K562 (cell line): ENCODE measurements around the gene MAN1B1. TPM values are rescaled to one million over a fixed set of nuclear protein-coding genes. Genes with fewer than 3 reads are reported as not detected.

Experiments
- ATAC-seq: fragments of 200-7000 bp; cut with Tn5 transposase; 3 replicates; pipeline ENCODE4 v1.9.1; 2020; ENCODE audit warnings: moderate library complexity
- BruUV-seq: library from RNA; stranded (reverse); fragments of 400-500 nt; replicated peaks from 2 replicates; lab custom pipeline; 2021; lab: Mats Ljungman, UMichigan
- CTCF ChIA-PET: fragments of 300-600 bp; formaldehyde crosslinking; extraction: SDS; loops from one replicate; lab custom pipeline; 2021; ENCODE audit warnings: low intra/inter-chr PET ratio; lab: Yijun Ruan, JAX
- POLR2A ChIA-PET: fragments of 300-600, 350-650 bp; sonication (Branson Sonifier 250); formaldehyde crosslinking; extraction: SDS; loops from one replicate; lab custom pipeline; 2021; ENCODE audit warnings: antibody characterized with exemption, inconsistent platforms; lab: Yijun Ruan, JAX
- DNase-seq, 4 experiments: peaks; one replicate each; pipeline versions ENCODE4 v3.0.0 to v3.0.0-alpha.2; 2011 to 2018; ENCODE audit warnings: low spot score in 3 of 4, mixed read lengths in 3 of 4; ENCODE audit errors: extremely low read depth in 1 of 4
- FAIRE-seq: peaks from 2 replicates; lab custom pipeline; 2011; peaks lifted over from hg19 to GRCh38; lab: Jason Lieb, UNC
- H2AFZ ChIP-seq: 2 replicates; pipeline ENCODE4 v1.6.0; 2011; ENCODE audit warnings: low read depth, low read length, control low read depth, inconsistent platforms
- H3K27ac ChIP-seq: fragments of 200-600 bp; 3 replicates; pipeline ENCODE4 v1.8.0; 2011; ENCODE audit warnings: low read depth, mild to moderate bottlenecking, control low read depth, inconsistent platforms, low read length, moderate library complexity, mixed read lengths; ENCODE audit errors: extremely low read depth
- H3K27me3 ChIP-seq, 2 experiments: fragments of 300-600 bp in 1 of 2; 2 replicates in 1 of 2; 3 replicates in 1 of 2; pipeline versions ENCODE4 v1.6.0 to v1.8.0; 2011; ENCODE audit warnings: inconsistent platforms in 2 of 2, low read length in 2 of 2, mild to moderate bottlenecking in 1 of 2, mixed read lengths in 1 of 2, moderate library complexity in 1 of 2; ENCODE audit not compliant: control insufficient read depth in 2 of 2, insufficient read depth in 2 of 2
- H3K36me3 ChIP-seq: fragments of 300-600 bp; 3 replicates; pipeline ENCODE4 v1.8.0; 2011; ENCODE audit warnings: mild to moderate bottlenecking, low read length, inconsistent platforms; ENCODE audit not compliant: control insufficient read depth, insufficient read depth
- H3K4me1 ChIP-seq, 2 experiments: fragments of 200-600 bp in 1 of 2; replicated peaks in 1 of 2; 2 replicates in 1 of 2; 3 replicates in 1 of 2; pipeline versions ENCODE4 v1.5.1 to v1.8.0; 2011; ENCODE audit warnings: inconsistent platforms in 2 of 2, low read length in 2 of 2, mild to moderate bottlenecking in 1 of 2, mixed read lengths in 1 of 2, moderate library complexity in 1 of 2; ENCODE audit not compliant: control insufficient read depth in 2 of 2, insufficient read depth in 2 of 2
- H3K4me2 ChIP-seq: 2 replicates; pipeline ENCODE4 v1.6.1; 2011; ENCODE audit warnings: low read length, control low read depth, inconsistent platforms, mixed read lengths; ENCODE audit not compliant: insufficient read depth
- H3K4me3 ChIP-seq: fragments of 200-600 bp; sonication (generic), shearing (Covaris generic); 2 replicates; pipeline ENCODE4 v1.5.1; 2016; ENCODE audit warnings: control low read depth, inconsistent platforms
- H3K79me2 ChIP-seq: fragments of 200-600 bp; 3 replicates; pipeline ENCODE4 v1.8.0; 2011; ENCODE audit warnings: low read length, inconsistent platforms; ENCODE audit not compliant: control insufficient read depth, insufficient read depth
- H3K9ac ChIP-seq, 2 experiments: 2 replicates each; pipeline versions ENCODE4 v1.6.0 to v1.6.1; 2011; ENCODE audit warnings: low read depth in 2 of 2, low read length in 2 of 2, control low read depth in 1 of 2, inconsistent platforms in 1 of 2, mild to moderate bottlenecking in 1 of 2, mixed read lengths in 1 of 2; ENCODE audit not compliant: insufficient read depth in 1 of 2
- H3K9me1 ChIP-seq: one replicate; pipeline ENCODE4 v1.6.0; 2011; ENCODE audit warnings: inconsistent platforms, mild to moderate bottlenecking, low read length, moderate library complexity; ENCODE audit not compliant: control insufficient read depth, insufficient read depth
- H3K9me3 ChIP-seq: replicated peaks from 2 replicates; pipeline ENCODE4 v1.5.1; 2011; ENCODE audit warnings: low read depth, low read length, inconsistent platforms; ENCODE audit not compliant: control insufficient read depth, insufficient read depth
- H4K20me1 ChIP-seq: replicated peaks from 2 replicates; pipeline ENCODE4 v1.6.1; 2011; ENCODE audit warnings: low read length, inconsistent platforms, mixed read lengths; ENCODE audit not compliant: control insufficient read depth, insufficient read depth
- ATF2 ChIP-seq: sonication (generic); formaldehyde crosslinking; IDR thresholded peaks from 2 replicates; pipeline ENCODE4 v1.8.1; 2022; ENCODE audit warnings: missing genetic modification reagents
- CREB3L1 ChIP-seq: fragments of 450-650 bp; IDR thresholded peaks from 2 replicates; pipeline ENCODE4 v1.6.1; 2014; ENCODE audit warnings: low read depth, mild to moderate bottlenecking, moderate library complexity, borderline replicate concordance
- CTBP1 ChIP-seq: fragments of 450-650 bp; IDR thresholded peaks from 2 replicates; pipeline ENCODE4 v1.6.1; 2016; ENCODE audit warnings: borderline replicate concordance
- DACH1 ChIP-seq: fragments of 450-650 bp; IDR thresholded peaks from 2 replicates; pipeline ENCODE4 v1.6.1; 2018; ENCODE audit not compliant: partially characterized antibody
- JUND ChIP-seq, 2 experiments: IDR thresholded peaks; 2 replicates in 1 of 2; 3 replicates in 1 of 2; pipeline ENCODE4 v1.6.1; 2011; ENCODE audit warnings: borderline replicate concordance in 2 of 2, low read depth in 2 of 2, low read length in 2 of 2, improper control_type of control experiment in 1 of 2, missing biosample characterization in 1 of 2, missing genetic modification characterization in 1 of 2, missing genetic modification reagents in 1 of 2
- KDM5B ChIP-seq: fragments of 200-600 bp; sonication (generic); IDR thresholded peaks from 2 replicates; pipeline ENCODE4 v1.6.1; 2012; ENCODE audit warnings: low read depth, mild to moderate bottlenecking, moderate library complexity, low read length, control low read depth, inconsistent platforms; ENCODE audit not compliant: insufficient replicate concordance
- NCOR1 ChIP-seq: fragments of 450-650 bp; IDR thresholded peaks from 2 replicates; pipeline ENCODE4 v1.6.1; 2016; ENCODE audit warnings: mild to moderate bottlenecking, moderate library complexity
- SP1 ChIP-seq: sonication (generic); formaldehyde crosslinking; IDR thresholded peaks from 2 replicates; pipeline ENCODE4 v1.8.1; 2022; ENCODE audit warnings: mild to moderate bottlenecking, missing genetic modification reagents
- THRAP3 ChIP-seq: fragments of 450-650 bp; IDR thresholded peaks from 2 replicates; pipeline ENCODE4 v1.6.1; 2016; ENCODE audit warnings: mild to moderate bottlenecking, inconsistent platforms, borderline replicate concordance
- VEZF1 ChIP-seq: fragments of 200-800 bp; sonication (Bioruptor generic); IDR thresholded peaks from 2 replicates; pipeline ENCODE4 v1.6.1; 2017; ENCODE audit warnings: missing genetic modification characterization, missing compliant biosample characterization
- ZBTB7A ChIP-seq: IDR thresholded peaks from 2 replicates; pipeline ENCODE4 v1.6.1; 2011; ENCODE audit warnings: low read depth, mild to moderate bottlenecking, low read length, moderate library complexity, borderline replicate concordance; ENCODE audit not compliant: control insufficient read depth
- ZNF263 ChIP-seq: sonication (generic); formaldehyde crosslinking; IDR thresholded peaks from 2 replicates; pipeline ENCODE4 v1.8.0; 2022; ENCODE audit warnings: mild to moderate bottlenecking, missing genetic modification reagents, borderline replicate concordance
- WGBS: fragments of 100-300 bp; shearing (Covaris generic); methylation state at CpG from one replicate; pipeline ENCODE4 v1.1.6; 2016; ENCODE audit warnings: low coverage, mixed read lengths; ENCODE audit not compliant: insufficient coverage; ENCODE audit errors: missing lambda C conversion rate; 5-methylcytosine and 5-hydroxymethylcytosine counted together
- in situ Hi-C: fragments of 300-500 bp; cut with MboI; formaldehyde crosslinking; loops from 4 replicates; pipeline ENCODE4 v1.15.0; 2018; ENCODE audit warnings: inconsistent platforms, mixed read lengths
- intact Hi-C: fragments of 100-400 bp; cut with micrococcal nuclease; formaldehyde crosslinking; loops from 2 replicates; pipeline ENCODE4 v1.14.2; 2022
- polyA plus RNA-seq, 8 experiments: library from polyadenylated mRNA; depleted of rRNA in 4 of 8; stranded (reverse) in 5 of 8; unstranded in 3 of 8; fragments of >200 nt; fragmentation: Nextera tagmentation in 2 of 8; fragmentation: Illumina TruSeq in 1 of 8; extraction: Ambion mirVana in 2 of 8; extraction: Trizol in 1 of 8; gene quantifications; 2 replicates each; pipeline versions ENCODE4 v1.2.1 to v1.2.3, GENCODE V29; 2011 to 2014; ENCODE audit warnings: inconsistent platforms in 1 of 8, missing spikeins in 1 of 8
- total RNA-seq, 7 experiments: library from RNA; depleted of rRNA in 6 of 7; stranded (reverse); fragments of >200 nt in 6 of 7; fragmentation: Illumina TruSeq in 2 of 7; extraction: Trizol in 2 of 7; gene quantifications; 2 replicates each; pipeline versions ENCODE4 v1.2.1 to v1.2.3, GENCODE V29; 2011 to 2021; ENCODE audit warnings: low replicate concordance in 1 of 7

The MAN1B1 gene
- total and polyA plus RNA-seq, 9 of the 15 experiments (the other 6 are each of a cell fraction or from before 2014, with no cell fraction given), result 0.55 to 36.6 (median 27.3) TPM

GRCh38 chr9:137053944-137054931, 32.5 kb upstream of the MAN1B1 start, which contains the start of gene ENTPD2:
TSS of gene ENTPD2 (minus strand) at chr9:137054061. CDS start at chr9:137053997, 64 bp downstream.
- H3K9me3 ChIP-seq, result no peaks in the 10 kb centered on the region
- H3K36me3 ChIP-seq, result no peaks in the 10 kb centered on the region
- H3K4me3 ChIP-seq, result peak within 1 kb of the TSS; percentile 40
- peak within 1 kb of the TSS; percentile 37; the same call in 1 of the 2 replicates for H3K4me2 ChIP-seq
- CTCF ChIA-PET, result interaction anchor here (0.5 kb wide), 1 partner anchor 169 kb away, joined by 4 read pairs; no protein-coding TSS in a partner anchor
- H3K27me3 ChIP-seq, result no peaks in the 10 kb centered on the region
- H4K20me1 ChIP-seq, result peaks cover 9% of the 10 kb centered on the region
- BruUV-seq, result no TSS peak
- H3K9ac ChIP-seq, result peak within 1 kb of the TSS in 1 of 2 experiments; percentile 85; a peak in 2 of 4 replicates
- H3K4me1 ChIP-seq, result peaks cover 2 to 65% of the 10 kb centered on the region in 2 experiments; a peak in 3 of 5 replicates
- intact Hi-C loops (loop anchor here (5.0 kb wide), 1 partner anchor 63 kb away; no protein-coding TSS in a partner anchor), in situ Hi-C loops (no loop called here)
- DNase-seq (peak; percentile 72 to 95 (median 90)), FAIRE-seq (no peak), ATAC-seq (peak; percentile 81)
- no peaks in the 10 kb centered on the region for H3K79me2 ChIP-seq
- H3K27ac ChIP-seq, result no peak within 1 kb of the TSS
- 44% methylated on average over 32 of the region's 90 CpGs for WGBS
- POLR2A ChIA-PET, result interaction anchor here (0.5 to 1.4 kb wide), 4 partner anchors 10 to 182 kb away, joined by 4 to 5 read pairs (median 4); no protein-coding TSS in a partner anchor
- H3K9me1 ChIP-seq, result peaks cover 2% of the 10 kb centered on the region
- H2AFZ ChIP-seq, result peak within 1 kb of the TSS; percentile 55
- TF ChIP-seq CTBP1 (0 out of 2 replicates have a peak, but pooled peaks have one; percentile 32), DACH1 (no peak), KDM5B (peak; percentile 44), CREB3L1 (no peak), ATF2 (CRISPR knock-in tag) (no peak), ZNF263 (no peak), SP1 (no peak), ZBTB7A (peak; percentile 81; the same call in 1 of the 2 replicates), NCOR1 (no peak), JUND (IDR thresholded peaks at IDR 0.05; ENCODE audit: borderline replicate concordance, low read depth, low read length) (peak; percentile 29; the same call in 1 of the 2 replicates), JUND (tag; IDR thresholded peaks at IDR 0.05; ENCODE audit: borderline replicate concordance, low read depth, low read length) (no peak), VEZF1 (CRISPR knock-in tag) (peak; percentile 59), THRAP3 (no peak)
